ENCODE data around the gene CORIN.

CORIN gene

DNA sequence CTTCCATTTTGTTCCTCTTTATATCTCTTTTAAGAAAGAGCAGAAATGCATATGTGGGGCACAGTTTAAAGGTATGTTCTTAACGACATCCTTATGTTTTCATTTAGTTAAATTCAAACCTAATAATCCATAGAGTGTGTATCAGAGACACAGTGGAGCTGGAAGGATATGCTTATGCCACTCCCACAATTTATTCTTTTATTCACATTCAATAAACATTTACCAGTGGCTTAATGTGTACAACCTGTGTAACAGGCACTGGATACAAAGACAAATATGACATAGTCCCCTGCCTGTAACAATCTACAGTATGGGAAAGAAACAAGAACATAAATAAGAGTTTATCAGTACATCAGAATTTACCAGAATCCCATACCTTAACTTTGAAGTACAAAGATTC is 22.4 kb upstream of the CORIN start:
- Histone ChIP-seq H2AFZ (ENCODE audit: low read depth) (no peak overlapping the region), H3K27me3 (ENCODE audit: insufficient read depth, low read depth) (no peaks in the 10 kb centered on the region), H3K79me2 (ENCODE audit: insufficient read depth, low read depth) (no peaks in the 10 kb centered on the region), H3K4me3 (IDR thresholded peaks at IDR 0.05; ENCODE audit: insufficient read depth, low read depth, low read length) (no peak overlapping the region), H3K27ac (no peak overlapping the region), H3K4me1 (ENCODE audit: low read depth, poor library complexity, severe bottlenecking) (no peaks in the 10 kb centered on the region), H3K9ac (no peak overlapping the region), H3K4me2 (no peak overlapping the region), H3K36me3 (ENCODE audit: insufficient read depth) (no peaks in the 10 kb centered on the region), H4K20me1 (ENCODE audit: insufficient read depth) (no peaks in the 10 kb centered on the region)
- TF ChIP-seq CTCF (conservative IDR thresholded peaks at IDR 0.05; ENCODE audit: low read depth, low read length), result no peak

GRCh38 chr4:47858006-47858405 is 20.1 kb upstream of the CORIN start:
- no peaks in the 10 kb centered on the region for H3K27me3 ChIP-seq (ENCODE audit: insufficient read depth, low read depth)
- H3K4me3 ChIP-seq (IDR thresholded peaks at IDR 0.05; ENCODE audit: insufficient read depth, low read depth, low read length), result no peak overlapping the region
- TF ChIP-seq CTCF (conservative IDR thresholded peaks at IDR 0.05; ENCODE audit: low read depth, low read length), result no peak
- no peaks in the 10 kb centered on the region for H3K79me2 ChIP-seq (ENCODE audit: insufficient read depth, low read depth)
- no peak overlapping the region for H2AFZ ChIP-seq (ENCODE audit: low read depth)
- no peaks in the 10 kb centered on the region for H3K36me3 ChIP-seq (ENCODE audit: insufficient read depth)
- no peak overlapping the region for H3K9ac ChIP-seq
- no peak overlapping the region for H3K27ac ChIP-seq
- no peaks in the 10 kb centered on the region for H3K4me1 ChIP-seq (ENCODE audit: low read depth, poor library complexity, severe bottlenecking)
- no peak overlapping the region for H3K4me2 ChIP-seq
- H4K20me1 ChIP-seq (ENCODE audit: insufficient read depth), result no peaks in the 10 kb centered on the region

- Histone ChIP-seq H2AFZ (ENCODE audit: low read depth) (no peak overlapping the region), H3K4me1 (ENCODE audit: low read depth, poor library complexity, severe bottlenecking) (no peaks in the 10 kb centered on the region), H4K20me1 (ENCODE audit: insufficient read depth) (no peaks in the 10 kb centered on the region), H3K4me2 (no peak overlapping the region), H3K79me2 (ENCODE audit: insufficient read depth, low read depth) (no peaks in the 10 kb centered on the region), H3K9ac (no peak overlapping the region), H3K27me3 (ENCODE audit: insufficient read depth, low read depth) (no peaks in the 10 kb centered on the region), H3K36me3 (ENCODE audit: insufficient read depth) (no peaks in the 10 kb centered on the region), H3K27ac (no peak overlapping the region), H3K4me3 (IDR thresholded peaks at IDR 0.05; ENCODE audit: insufficient read depth, low read depth, low read length) (no peak overlapping the region)
- no peak for TF ChIP-seq CTCF (conservative IDR thresholded peaks at IDR 0.05; ENCODE audit: low read depth, low read length)
Measured at GRCh38 chr4:47856713-47857112, 18.8 kb upstream of the CORIN start.

DNA sequence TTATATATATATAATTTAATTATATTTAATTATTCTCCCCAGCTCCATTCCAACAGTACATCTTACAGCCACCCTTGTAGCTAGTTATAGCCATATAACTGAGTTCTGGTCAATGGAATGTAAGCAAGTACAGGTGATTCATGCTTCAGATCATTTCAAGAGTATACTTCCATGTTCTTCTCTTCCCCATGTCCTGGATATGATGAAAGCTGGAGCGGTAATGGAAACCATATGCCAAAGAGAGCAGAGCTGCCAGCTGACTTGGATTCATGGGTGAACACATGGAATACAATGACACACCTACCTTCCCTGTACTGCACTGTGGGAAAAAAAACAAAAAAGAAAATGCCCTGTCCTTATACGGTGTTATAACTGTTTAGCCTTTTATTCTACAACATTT is 17.5 kb upstream of the CORIN start:
- no peaks in the 10 kb centered on the region for H3K4me1 ChIP-seq (ENCODE audit: low read depth, poor library complexity, severe bottlenecking)
- no peak overlapping the region for H3K4me3 ChIP-seq (IDR thresholded peaks at IDR 0.05; ENCODE audit: insufficient read depth, low read depth, low read length)
- no peaks in the 10 kb centered on the region for H4K20me1 ChIP-seq (ENCODE audit: insufficient read depth)
- no peak overlapping the region for H3K9ac ChIP-seq
- H3K27me3 ChIP-seq (ENCODE audit: insufficient read depth, low read depth), result no peaks in the 10 kb centered on the region
- no peak for TF ChIP-seq CTCF (conservative IDR thresholded peaks at IDR 0.05; ENCODE audit: low read depth, low read length)
- no peaks in the 10 kb centered on the region for H3K36me3 ChIP-seq (ENCODE audit: insufficient read depth)
- no peaks in the 10 kb centered on the region for H3K79me2 ChIP-seq (ENCODE audit: insufficient read depth, low read depth)
- no peak overlapping the region for H3K4me2 ChIP-seq
- no peak overlapping the region for H2AFZ ChIP-seq (ENCODE audit: low read depth)
- no peak overlapping the region for H3K27ac ChIP-seq

DNA sequence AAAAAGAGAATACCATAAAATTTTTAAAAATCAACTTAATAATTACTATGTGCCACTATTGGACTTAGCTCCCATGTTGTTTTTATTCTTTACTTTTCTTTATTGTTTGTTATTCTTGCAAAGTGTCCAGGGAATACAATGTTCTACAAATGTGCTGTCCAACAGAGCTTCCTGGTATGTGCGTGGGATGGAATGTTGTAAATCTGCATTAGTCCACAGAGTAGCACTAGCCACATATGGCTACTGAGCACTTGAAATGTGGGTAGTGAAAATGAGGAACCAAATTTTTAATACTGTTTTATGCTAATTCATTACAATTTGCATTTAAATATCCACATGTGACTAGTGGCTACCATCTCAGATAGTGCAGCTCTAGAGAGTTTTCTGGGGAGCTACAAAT is 14.3 kb upstream of the CORIN start:
- Histone ChIP-seq H3K27ac (no peak overlapping the region), H3K36me3 (ENCODE audit: insufficient read depth) (no peaks in the 10 kb centered on the region), H3K9ac (no peak overlapping the region)

More for the DNA sequence above, 14.3 kb upstream of the CORIN start:
- no peaks in the 10 kb centered on the region for H3K79me2 ChIP-seq (ENCODE audit: insufficient read depth, low read depth)
- H3K4me1 ChIP-seq (ENCODE audit: low read depth, poor library complexity, severe bottlenecking), result no peaks in the 10 kb centered on the region
- H3K4me3 ChIP-seq (IDR thresholded peaks at IDR 0.05; ENCODE audit: insufficient read depth, low read depth, low read length), result no peak overlapping the region
- H4K20me1 ChIP-seq (ENCODE audit: insufficient read depth), result no peaks in the 10 kb centered on the region
- no peak for TF ChIP-seq CTCF (conservative IDR thresholded peaks at IDR 0.05; ENCODE audit: low read depth, low read length)
- H3K4me2 ChIP-seq, result no peak overlapping the region
- no peak overlapping the region for H2AFZ ChIP-seq (ENCODE audit: low read depth)
- H3K27me3 ChIP-seq (ENCODE audit: insufficient read depth, low read depth), result no peaks in the 10 kb centered on the region

All from KMS-11 (cell line).